ENCODE results near the gene CHRNA10.

- TF ChIP-seq CTCF (IDR thresholded peaks at IDR 0.05) (no peak), POLR2A (IDR thresholded peaks at IDR 0.05) (no peak)
Measured at GRCh38 chr11:3674189-3674588, 3.0 kb upstream of the CHRNA10 start.

Measured in transverse colon (tissue), 3 donors.